GM19438 (cell line): Measurements from ENCODE around the gene TUBAL3.
"Not testable (repeated sequence)": the region's sequence is repeated elsewhere in the genome, so short reads cannot be mapped to it uniquely, and the experiment has no call there.

Source experiments
- ATAC-seq: cut with Tn5 transposase; IDR thresholded peaks from one replicate; pipeline ENCODE4 v1.9.1; 2021; ENCODE audit warnings: low read depth; ENCODE audit not compliant: unreplicated experiment

TUBAL3 gene

DNA sequence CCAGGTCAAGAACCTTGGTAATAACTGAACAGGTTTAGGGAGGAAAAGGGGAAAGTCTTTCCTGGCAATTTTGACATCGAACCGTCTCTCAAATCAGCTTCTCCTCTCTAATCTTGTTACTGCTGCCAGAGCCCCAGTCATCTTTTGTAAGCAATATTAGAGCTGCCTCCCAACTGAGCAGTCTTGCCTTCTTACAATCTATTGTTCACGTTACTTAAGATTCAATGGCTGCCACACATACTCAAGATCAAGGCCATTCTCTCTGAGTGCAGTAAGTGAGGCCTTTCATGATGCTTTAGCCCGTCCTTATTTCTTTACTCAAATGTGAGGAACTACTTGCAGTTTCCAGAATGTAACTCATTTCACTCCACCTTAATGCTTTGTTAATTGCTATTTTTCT, 20.1 kb upstream of the TUBAL3 start:
- no peak for ATAC-seq

DNA sequence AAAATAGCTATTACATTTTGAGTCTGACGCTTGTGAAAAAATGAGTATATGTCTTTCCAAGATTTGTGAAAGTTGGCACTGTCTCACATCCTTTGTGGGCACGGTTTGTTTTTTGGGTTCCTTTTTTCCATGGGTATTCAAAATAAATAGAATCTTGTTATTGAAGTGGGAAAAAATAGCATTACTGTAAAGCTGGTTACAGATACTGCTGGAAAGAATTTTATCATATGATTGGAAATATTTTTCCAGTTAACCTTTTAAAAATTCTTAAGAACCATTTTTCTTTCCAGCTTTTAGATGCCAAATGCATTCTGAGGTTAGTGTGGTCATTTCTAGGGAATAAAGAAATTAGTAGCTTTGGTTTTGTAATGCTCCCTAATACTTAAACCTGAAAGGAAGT, 19.1 kb upstream of the TUBAL3 start:
- no peak for ATAC-seq

DNA sequence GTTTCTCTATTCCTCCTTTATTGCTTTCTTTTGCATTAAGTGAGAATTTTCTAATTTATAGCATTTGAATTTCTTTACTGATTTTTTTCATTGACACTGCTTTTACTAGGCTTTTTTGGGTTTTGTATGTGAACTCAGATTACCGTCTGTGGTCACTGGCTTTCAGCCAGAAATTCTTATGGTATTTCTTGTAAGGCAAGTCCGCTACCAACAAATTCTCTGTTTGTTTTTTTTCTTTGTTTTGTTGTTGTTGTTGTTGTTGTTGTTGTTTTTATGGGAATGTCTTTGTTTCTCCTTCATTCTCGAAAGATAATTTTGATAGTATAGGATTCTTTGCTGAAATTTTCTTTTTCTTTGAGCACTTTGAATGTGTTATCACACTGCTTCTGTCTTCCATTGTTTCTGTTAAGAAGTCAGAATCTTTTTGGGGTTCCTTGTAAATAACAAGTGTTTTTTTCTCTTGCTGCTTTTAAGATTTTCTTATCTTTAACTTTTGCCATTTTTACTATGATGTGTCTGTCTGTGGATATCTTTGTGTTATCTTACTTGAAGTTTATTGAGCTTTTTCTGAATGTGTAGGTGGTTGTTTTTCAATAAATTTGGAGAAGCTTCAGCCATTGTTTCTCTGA, 15.0 kb upstream of the TUBAL3 start:
- no peak for ATAC-seq

DNA sequence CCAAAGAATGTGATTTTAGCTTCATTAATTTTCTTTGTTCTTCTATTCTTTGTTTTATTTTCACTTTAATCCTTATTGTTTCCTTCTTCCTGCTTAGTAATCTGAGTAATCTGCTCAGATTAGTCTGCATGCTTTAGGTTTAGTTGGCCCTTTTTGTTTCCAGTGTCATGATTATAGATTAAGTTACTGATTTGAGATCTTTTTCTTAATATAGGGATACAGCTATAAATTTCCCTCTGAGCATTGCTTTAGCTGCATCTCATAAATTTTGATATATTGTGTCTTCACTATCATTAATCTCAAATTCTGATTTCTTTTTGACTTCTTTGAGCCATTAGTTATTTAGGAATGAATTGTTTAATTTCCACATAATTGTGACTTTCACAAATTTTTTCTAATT, 14.0 kb upstream of the TUBAL3 start:
- ATAC-seq, result no peak

DNA sequence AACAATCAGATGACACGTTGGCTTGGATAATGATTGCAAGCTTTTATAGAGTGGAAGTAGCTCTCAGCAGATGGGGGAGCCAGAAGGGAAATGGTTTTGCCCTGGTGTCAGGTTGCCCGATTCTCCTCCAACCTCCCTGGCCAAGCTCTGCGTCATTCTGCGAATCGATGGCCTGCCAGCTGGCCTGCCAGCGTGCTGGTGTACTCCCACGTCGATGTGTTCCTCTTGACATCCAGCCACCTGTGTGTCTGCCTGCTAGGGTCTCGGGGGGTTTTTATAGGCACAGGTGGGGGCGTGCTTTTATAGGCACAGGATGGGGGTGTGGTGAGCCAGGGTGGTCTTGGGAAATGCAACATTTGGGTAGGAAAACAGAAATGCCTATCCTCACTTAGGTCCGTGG, 12.4 kb upstream of the TUBAL3 start:
- ATAC-seq, result no peak

DNA sequence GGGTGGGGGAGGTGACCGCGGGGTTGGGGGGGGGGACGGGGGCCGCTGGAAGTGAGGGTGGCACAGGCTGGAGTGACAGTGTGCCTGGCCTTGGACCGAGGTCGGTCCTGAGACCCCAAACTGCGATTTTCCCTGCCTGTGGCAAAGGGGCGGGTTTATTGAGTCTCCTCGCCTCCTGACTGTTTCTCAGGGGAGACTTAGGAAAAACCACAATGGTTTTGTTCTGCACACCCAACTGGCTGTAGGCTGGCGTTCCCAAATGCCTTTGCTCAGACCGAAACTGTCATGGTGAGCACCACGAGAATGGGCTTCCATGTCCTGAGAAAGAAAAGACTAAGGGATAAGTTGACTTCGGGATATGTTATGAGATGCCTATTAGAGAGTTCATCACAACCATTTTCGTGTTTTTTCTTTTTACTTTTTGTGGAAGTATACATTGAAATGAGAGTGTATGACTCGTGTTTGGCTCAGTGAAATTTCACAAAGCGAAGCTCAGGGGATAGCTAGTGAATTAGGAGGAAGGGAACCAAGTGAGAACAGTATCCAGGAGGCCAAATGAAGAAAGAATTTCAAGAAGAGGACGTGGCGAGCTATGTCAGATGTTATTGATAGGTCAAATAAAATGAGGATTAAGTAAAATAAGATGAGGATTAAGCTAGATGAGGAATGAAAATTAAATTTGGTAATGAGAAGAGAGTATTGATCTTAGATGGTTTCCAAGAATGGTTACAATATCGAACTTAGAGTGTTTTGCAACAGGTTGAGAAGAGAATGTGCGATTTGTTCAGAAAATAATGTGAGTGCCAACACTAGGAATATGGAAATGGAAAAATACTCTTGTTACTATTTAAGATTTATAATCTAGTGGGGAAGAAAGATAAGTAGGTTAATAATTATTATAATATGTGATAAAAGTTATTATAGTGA, 8.6 kb upstream of the TUBAL3 start:
- no peak for ATAC-seq

DNA sequence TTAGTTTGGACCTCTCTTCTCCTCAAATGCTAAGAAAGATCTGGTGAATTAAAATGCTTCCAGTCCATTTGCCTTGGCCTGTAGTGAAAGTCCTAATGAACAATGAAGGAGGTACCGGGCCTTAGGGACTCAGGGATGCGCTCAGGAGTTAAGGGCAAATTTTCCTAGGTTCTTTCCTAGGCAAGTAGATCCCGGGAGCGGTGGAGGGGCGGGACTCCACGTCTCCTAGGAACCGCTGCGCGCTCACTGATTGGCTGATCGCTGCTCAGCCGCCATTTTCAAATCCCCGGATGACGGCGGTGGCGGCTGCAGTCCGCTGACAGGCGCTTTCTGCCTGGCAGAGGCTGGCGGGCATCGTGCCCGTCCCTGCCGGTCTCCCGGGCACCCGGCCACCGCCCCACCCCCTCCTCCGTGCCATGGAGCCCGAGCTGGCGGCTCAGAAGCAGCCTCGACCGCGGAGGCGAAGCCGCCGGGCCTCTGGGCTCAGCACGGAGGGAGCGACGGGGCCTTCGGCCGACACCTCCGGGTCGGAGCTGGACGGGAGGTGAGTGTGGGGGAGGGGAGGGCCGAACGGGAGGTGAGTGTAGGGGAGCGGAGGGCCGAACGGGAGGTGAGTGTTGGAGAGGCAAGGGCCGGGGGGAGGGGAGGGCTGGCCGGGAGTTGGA, 7.8 kb upstream of the TUBAL3 start, which contains the start of gene NET1:
Gene NET1 (plus strand): TSS at position 281 of the 665 bp plus-strand sequence. CDS start 136 bp downstream, at position 417.
- ATAC-seq, result peak; percentile 98

DNA sequence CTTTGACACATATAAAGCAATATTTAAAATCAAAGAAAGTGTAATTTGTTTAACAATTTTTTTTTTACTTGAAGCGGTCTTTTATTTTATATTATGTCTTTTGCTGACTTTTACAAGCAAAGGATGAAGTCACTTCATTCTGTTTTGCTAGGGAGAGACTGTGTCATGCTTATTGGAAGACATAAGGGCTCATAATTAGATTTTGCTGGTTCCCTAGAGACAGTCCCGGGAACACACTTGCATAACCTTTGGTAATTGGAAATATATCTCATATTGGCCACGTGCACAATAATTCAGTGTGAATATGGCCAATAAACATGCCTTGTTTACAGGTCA, 7.3 kb upstream of the TUBAL3 start:
- no peak for ATAC-seq

DNA sequence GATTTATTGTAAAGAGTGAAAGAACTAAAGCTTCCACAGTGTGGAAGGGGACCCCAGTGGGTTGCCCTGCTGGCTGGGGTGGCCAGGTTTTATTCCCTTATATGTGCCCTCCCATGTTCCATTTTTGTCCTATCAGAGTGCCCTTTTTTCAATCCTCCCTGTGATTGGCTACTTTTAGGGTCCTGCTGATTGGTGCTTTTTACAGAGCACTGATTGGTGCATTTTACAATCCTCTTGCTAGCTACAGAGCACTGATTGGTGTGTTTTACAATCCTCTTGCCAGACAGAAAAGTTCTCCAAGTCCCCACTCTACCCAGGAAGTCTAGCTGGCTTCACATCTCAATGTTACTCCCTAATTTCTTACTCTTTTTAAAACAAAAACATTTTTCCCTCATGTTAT, 6.2 kb upstream of the TUBAL3 start:
- not testable (repeated sequence) for ATAC-seq

DNA sequence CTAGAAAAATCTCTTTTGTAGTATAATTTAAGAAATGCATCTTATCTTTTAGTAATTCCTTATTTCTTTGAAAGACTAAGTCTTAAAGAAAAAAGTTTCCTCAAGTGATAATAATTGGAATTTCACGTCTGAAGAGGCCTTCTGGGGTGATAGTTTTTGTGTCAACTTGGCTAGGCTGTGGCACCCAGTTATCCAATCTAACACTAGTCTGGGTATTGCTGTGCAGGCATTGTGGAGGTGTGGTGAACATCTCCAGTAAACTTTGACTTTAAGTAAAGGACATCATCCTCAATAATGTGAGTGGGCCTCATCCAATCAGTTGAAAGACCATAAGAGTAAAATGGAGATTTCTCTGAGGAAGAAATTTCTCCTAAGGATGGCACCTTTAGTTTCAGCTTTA, 2.3 kb upstream of the TUBAL3 start:
- no peak for ATAC-seq

DNA sequence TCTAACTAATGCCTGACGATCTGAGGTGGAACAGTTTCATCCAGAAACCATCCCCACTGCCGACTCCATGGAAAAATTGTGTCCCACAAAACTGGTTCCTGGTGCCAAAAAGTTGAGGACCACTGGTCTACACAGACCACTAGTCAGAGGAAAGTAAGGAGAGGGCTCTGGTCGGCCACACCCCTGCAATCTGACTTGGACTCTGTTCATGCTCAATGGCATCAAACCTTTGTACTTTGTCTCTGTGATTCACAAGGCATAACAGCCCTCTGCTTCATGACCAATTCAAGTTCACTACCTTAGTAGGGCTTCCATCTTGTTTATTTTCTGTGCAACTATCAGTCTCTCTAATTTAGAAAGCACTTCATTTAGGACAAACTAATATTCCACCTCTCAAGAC, 1.8 kb downstream of the TUBAL3 start:
- no peak for ATAC-seq

DNA sequence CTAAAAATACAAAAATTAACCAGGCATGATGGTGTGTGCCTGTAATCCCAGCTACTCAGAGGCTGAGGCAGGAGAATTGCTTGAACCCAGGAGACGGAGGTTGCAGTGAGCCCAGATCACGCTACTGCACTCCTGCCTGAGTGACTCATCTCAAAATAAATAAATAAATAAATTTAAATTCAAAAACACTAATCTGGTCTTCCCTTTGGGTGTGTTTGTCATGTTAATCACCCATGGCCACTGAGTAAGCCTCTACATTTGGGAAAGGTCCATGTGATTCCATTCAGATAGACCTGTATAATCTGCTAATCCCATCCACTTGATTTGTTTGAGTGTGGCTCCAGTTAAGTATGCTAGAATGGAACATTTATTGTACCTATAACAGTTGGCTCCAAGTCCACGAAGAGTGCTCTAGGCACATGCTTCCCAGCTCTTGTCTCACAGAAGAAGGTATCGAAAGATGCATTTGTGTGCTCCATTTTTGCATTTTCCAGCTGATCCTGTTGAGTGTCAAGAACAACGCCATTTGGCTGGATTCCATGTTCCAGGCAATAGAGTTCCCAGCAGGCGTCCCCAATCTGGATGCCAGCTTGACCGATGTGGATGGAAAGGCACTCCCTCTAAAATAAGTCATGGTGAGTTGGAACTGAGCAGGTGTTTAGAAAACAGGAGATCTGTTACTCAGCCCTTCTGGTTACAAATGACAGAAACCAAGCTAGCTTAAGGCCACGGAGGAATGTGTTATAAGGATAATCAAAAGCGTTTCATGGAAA, 4.0 kb downstream of the TUBAL3 start:
- ATAC-seq, result no peak

DNA sequence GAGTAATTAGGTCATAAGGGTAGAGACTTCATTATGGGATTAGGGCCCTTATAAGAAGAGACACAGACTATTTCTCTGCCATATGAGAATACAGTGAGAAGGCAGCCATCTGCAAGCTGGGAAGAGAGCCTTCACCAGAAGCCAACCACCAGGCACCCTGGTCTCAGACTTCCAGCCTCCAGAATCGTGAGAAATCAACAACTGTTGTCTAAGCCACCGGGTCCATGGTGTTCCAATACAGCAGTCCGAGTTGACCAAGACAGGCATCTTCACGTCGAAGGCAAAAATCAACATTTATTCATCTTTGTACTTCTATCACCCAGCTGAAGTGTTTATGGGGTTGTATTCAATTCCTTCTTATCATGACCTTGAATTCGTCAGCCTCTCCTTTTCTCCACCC, 5.3 kb downstream of the TUBAL3 start:
- no peak for ATAC-seq

DNA sequence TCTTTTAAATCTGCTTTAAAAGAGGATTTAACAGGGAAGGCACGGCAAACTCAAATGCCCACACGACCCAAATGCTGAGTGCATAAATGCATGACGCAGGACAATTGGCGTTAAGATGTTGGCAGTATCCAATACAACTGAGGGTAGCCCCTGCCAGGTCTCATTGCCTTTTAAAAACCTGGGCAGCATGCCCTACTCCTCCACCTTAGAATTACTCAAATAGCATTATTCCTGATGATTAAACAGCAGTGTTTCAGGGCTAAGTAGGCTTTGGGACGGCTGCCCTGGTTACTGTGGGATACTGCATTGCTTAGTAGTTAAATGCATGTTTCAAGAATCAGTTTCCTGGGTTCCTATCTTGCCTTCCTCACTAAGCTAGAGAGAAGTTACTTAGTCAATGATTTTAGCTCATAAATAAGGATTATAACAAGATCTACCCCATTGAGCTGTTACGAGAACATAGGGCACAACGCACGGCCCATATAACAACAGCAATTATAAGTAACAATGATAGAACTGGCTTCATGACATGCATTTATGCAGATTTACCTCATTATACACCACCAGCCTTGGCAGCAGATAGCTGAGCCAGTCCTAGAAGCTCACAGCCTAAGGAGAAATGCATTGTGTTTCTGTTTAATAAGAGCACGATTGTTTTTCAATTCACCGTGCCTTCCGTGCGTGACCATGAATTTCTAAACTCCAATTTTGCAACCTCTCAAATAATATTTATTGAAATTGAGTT, 7.9 kb downstream of the TUBAL3 start:
- no peak for ATAC-seq

DNA sequence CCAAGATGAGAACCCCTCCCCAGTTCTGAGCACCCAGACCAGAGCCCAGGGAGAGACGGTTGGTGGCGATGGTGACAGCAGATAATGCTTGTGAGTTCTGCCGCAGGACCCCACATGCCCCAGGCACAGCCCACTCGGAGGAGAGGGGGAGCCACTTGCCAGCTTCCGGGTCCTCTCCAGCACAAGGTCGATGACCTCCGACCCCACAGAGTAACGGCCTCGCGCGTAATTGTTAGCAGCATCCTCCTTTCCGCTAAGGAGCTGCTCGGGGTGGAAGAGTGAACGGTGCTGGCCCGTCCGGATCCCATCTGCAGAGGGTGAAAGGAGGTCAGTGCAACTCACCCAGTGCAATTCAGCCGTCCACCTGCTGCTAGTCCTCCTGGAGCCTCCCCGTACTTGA, 9.5 kb downstream of the TUBAL3 start:
- ATAC-seq, result no peak

DNA sequence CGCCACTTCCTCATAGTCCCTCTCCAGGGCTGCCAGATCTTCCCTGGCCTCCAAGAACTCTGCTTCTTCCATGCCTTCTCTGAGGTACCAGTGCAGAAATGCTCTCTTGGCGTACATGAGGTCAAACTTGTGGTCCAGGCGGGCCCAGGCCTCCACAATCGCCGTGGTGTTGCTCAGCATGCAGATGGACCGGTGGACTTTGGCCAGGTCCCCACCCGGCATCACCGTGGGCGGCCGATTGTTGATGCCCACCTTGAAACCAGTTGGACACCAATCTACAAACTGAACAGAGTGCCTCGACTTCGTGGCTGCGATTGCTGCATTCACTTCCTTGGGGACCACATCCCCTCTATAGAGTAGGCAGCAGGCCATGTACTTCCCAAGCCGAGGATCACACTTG, 11.1 kb downstream of the TUBAL3 start:
- ATAC-seq, result no peak

DNA sequence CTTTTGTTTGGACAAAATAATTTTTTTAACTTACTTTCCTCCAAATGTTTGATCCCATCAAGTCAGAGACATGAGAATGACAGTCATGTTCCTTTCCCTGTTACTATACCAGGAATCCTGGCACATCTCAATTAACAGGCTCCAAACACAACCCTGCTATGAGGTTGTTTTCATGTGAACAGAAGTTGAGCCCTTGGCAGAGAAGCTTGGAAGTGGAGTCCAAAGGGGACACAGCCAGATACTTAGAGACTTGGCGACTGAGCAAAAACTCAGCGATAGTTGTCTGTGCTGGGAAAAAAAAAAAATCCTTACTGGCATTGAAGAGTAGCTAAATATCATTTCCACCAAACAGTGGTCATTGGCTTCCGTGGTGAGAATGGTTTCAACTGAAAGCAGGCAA, 12.8 kb downstream of the TUBAL3 start:
- ATAC-seq, result no peak

DNA sequence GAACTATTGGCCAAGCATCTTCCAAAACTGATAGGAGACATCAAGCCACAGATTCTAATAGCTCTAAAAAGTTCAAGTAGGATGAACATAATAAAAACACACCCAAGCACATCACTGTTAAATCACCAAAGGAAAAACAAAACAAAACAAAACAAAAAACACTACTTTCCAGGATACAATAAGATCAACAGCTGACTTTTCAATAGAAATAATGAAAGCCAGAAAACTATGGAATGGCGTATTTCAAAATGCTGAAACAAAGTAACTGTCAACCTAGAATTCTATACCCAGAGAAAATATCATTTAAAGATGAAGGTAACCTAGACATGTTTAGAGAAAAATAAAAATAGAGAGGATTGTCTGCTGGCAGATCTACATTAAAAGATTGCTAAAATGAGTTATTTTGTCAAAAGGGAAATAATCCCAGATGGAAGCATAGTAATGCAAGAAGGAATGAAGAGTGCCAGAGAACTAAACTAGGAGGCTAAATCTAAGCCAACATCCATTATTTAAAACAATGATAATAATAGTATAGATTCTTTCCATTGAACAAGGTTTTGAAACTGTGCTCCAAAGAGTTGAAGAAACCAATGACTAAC, 13.9 kb downstream of the TUBAL3 start:
- ATAC-seq, result no peak

DNA sequence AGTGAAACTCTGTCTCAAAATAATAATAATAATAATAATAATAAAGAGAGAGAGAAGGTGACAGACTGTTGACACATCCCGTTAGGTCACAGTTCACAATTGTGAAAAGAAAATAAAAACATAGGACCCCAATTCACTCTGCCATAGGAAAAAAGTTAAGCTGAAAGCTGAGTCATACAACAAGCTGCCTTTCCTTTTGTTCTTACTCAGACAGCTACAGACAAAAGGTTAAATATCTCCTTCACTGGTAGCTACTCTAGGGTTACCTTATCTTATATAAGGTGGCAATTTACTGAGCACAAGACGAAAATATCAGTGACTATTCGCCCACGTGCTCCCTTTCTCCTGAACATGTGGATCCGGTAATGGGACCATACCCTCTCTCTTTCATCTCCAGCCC, 17.5 kb downstream of the TUBAL3 start:
- no peak for ATAC-seq

DNA sequence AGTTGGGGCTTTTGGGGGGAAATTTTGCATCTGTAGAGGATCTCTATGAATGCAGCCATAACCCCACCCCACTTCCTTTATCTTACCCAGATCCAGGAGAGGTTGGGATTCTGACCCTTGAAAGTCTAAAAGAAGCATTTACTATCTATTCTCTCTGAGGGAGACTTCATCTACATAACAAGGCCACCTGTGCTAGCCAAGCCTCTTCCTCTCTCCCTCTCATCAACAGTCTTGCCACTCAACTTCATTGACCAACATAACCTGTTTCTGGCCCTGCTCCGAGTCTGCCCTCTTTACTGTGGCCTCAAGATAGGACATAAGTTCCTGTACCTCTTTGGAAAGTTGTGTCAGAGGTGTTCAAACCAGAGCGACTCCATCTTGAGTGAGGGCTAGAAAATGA, 19.4 kb downstream of the TUBAL3 start:
- no peak for ATAC-seq
